NB4 (cell line): Measurements from ENCODE around the gene CYP4F22.

Experiments used
- DNase-seq: peaks from one replicate; pipeline ENCODE4 v3.0.0; 2010; ENCODE audit warnings: low read depth
- H3K4me3 ChIP-seq: one replicate; pipeline ENCODE4 v1.5.1; 2011; ENCODE audit warnings: mild to moderate bottlenecking, low read depth, low read length, moderate library complexity
- CTCF ChIP-seq: IDR thresholded peaks from one replicate; pipeline ENCODE4 v1.5.1; 2012; ENCODE audit warnings: low read depth, low read length
- MAX ChIP-seq: IDR thresholded peaks from 2 replicates; pipeline ENCODE4 v1.6.1; 2011; ENCODE audit warnings: low read depth, low read length
- MYC ChIP-seq: IDR thresholded peaks from 2 replicates; pipeline ENCODE4 v1.6.1; 2011; ENCODE audit warnings: low read depth, low read length
- POLR2A ChIP-seq: IDR thresholded peaks from 2 replicates; pipeline ENCODE4 v1.6.1; 2011; ENCODE audit warnings: mild to moderate bottlenecking; ENCODE audit not compliant: insufficient read length; ENCODE audit errors: extremely low read depth

CYP4F22 gene

GRCh38 chr19:15575406-15575805, 67.1 kb downstream of the CYP4F22 start:
- TF ChIP-seq CTCF (no peak), MAX (no peak)
- no peak overlapping the region for H3K4me3 ChIP-seq
- DNase-seq = no peak

- H3K4me3 ChIP-seq = no peak overlapping the region
- TF ChIP-seq MAX (no peak), MYC (no peak), CTCF (no peak)
- DNase-seq = no peak
These were observed 68.3 kb downstream of the CYP4F22 start for GRCh38 chr19:15576526-15577156.

GRCh38 chr19:15577184-15577771, 69.0 kb downstream of the CYP4F22 start:
- DNase-seq = no peak
- TF ChIP-seq POLR2A (no peak), CTCF (no peak), MYC (no peak), MAX (no peak)
- no peak overlapping the region for H3K4me3 ChIP-seq

- H3K4me3 ChIP-seq = no peak overlapping the region
- no peak for DNase-seq
- TF ChIP-seq MAX = no peak
- TF ChIP-seq CTCF = no peak
- no peak for TF ChIP-seq POLR2A
- no peak for TF ChIP-seq MYC
These were observed 75.0 kb downstream of the CYP4F22 start for GRCh38 chr19:15583346-15583745.

GRCh38 chr19:15584095-15584494, 75.8 kb downstream of the CYP4F22 start:
- H3K4me3 ChIP-seq = no peak overlapping the region
- no peak for DNase-seq
- no peak for TF ChIP-seq MYC
- TF ChIP-seq MAX = no peak
- no peak for TF ChIP-seq CTCF
- TF ChIP-seq POLR2A = no peak

- TF ChIP-seq MYC (peak; percentile 57), CTCF (peak; percentile 89), POLR2A (no peak), MAX (peak; percentile 35; the same call in 1 of the 2 replicates)
- DNase-seq = peak; percentile 85
- no peak overlapping the region for H3K4me3 ChIP-seq
These were observed 76.3 kb downstream of the CYP4F22 start for GRCh38 chr19:15584541-15585115.
